ENCODE measurements around the gene PTPN13.

PTPN13 gene

DNA sequence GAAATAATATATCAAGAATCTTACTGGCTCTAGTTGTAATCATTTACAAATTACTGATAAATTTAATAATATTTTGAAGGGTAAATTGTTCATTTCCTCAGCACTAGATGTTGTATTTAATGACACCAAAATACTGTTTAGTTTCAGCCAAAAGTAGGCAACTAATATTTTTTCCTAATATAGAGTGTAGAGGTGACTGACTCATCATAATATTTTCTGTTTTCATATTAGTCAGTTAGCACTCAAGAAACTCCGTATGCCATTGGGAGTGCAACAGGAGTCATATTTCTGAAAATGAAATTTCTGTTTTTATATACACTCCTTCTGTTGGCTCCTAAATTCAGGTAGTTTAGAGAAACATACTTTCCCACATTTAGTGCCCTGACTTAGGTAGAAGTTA lies 36.6 kb upstream of the PTPN13 start:
- TF ChIP-seq CTCF (conservative IDR thresholded peaks at IDR 0.05) (no peak), ZFX (IDR thresholded peaks at IDR 0.05) (no peak)
- H3K27ac ChIP-seq = no peak overlapping the region

GRCh38 chr4:86558258-86558657 lies 35.9 kb upstream of the PTPN13 start:
- H3K27ac ChIP-seq = no peak overlapping the region
- TF ChIP-seq CTCF (conservative IDR thresholded peaks at IDR 0.05) (no peak), ZFX (IDR thresholded peaks at IDR 0.05) (no peak)

- H3K27ac ChIP-seq = no peak overlapping the region
Measured at GRCh38 chr4:86558797-86559196, 35.3 kb upstream of the PTPN13 start.

GRCh38 chr4:86560447-86560846 lies 33.7 kb upstream of the PTPN13 start:
- H3K27ac ChIP-seq = no peak overlapping the region
- no peak for TF ChIP-seq ZFX (IDR thresholded peaks at IDR 0.05)
- no peak for TF ChIP-seq CTCF (conservative IDR thresholded peaks at IDR 0.05)

More at GRCh38 chr4:86558797-86559196, 35.3 kb upstream of the PTPN13 start:
- TF ChIP-seq CTCF (conservative IDR thresholded peaks at IDR 0.05) (no peak), ZFX (IDR thresholded peaks at IDR 0.05) (no peak)

- H3K27ac ChIP-seq = no peak overlapping the region
- TF ChIP-seq ZFX (IDR thresholded peaks at IDR 0.05) = no peak
Measured at GRCh38 chr4:86561256-86561655, 32.9 kb upstream of the PTPN13 start.

DNA sequence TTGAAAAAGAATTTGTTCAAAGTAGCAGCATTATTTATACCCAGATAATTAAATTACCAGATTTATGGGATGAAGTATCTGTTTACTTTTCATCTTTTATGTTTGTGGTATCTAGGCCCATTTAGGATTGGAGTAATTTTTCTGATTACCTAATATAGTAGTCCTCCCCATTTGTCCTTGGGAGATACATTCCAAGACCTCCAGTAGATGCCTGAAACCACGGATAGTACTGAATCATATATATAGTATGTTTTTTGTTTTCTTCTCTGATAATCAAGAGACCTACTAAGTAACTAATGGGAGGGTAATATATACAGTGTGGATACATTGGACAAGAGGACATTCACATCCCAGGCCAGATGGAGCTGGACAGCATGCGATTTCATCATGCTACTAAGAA lies 30.7 kb upstream of the PTPN13 start:
- no peak overlapping the region for H3K27ac ChIP-seq
- TF ChIP-seq ZFX (IDR thresholded peaks at IDR 0.05) (no peak), CTCF (conservative IDR thresholded peaks at IDR 0.05) (no peak)

GRCh38 chr4:86564795-86565194 lies 29.3 kb upstream of the PTPN13 start:
- H3K27ac ChIP-seq = no peak overlapping the region

More at GRCh38 chr4:86564795-86565194, 29.3 kb upstream of the PTPN13 start:
- TF ChIP-seq CTCF (conservative IDR thresholded peaks at IDR 0.05) = no peak
- TF ChIP-seq ZFX (IDR thresholded peaks at IDR 0.05) = no peak
